T-helper 2 cell treated with Interferon-gamma antibody and Interleukin-4, amounts not matched to agents 5 μg/mL and 100 μg/mL, for 36 hours (primary cell): ENCODE results near the gene ZNF692.

Experiments
- DNase-seq: peaks from one replicate; pipeline ENCODE4 v3.0.0; 2021; ENCODE audit warnings: low spot score
- H3K27ac Mint-ChIP-seq: one replicate; pipeline ENCODE4 v1.8.0; 2021; ENCODE audit warnings: mild to moderate bottlenecking, mixed read lengths
- H3K27me3 Mint-ChIP-seq: one replicate; pipeline ENCODE4 v1.8.0; 2021; ENCODE audit warnings: low read depth, mixed read lengths
- H3K36me3 Mint-ChIP-seq: one replicate; pipeline ENCODE4 v1.8.0; 2021; ENCODE audit warnings: low read depth, mixed read lengths
- H3K4me1 Mint-ChIP-seq: one replicate; pipeline ENCODE4 v1.8.0; 2021; ENCODE audit warnings: low read depth, mixed read lengths
- H3K4me3 Mint-ChIP-seq: one replicate; pipeline ENCODE4 v1.8.0; 2022; ENCODE audit warnings: mild to moderate bottlenecking, moderate library complexity, mixed read lengths
- H3K9me3 Mint-ChIP-seq: one replicate; pipeline ENCODE4 v1.8.0; 2021; ENCODE audit warnings: mixed read lengths

The ZNF692 gene

DNA sequence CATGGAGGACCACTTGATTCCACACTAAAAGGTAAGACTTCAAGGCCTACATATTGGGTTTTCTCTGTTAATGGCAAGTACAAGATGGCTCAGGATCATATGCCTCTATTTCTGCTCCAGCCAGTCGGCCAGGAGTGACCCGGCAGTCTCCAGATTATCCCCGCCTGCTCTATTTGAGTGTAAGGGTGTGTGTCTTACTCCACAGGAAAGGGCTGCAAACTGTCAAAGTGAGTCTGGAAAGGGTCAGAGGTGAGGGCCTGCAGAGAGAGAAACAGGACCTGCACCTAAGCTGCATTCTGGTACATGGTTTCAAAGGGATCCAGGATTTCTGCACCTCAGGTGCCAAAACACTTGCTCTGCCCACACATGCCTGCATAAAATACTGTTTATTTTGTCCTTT lies 9.2 kb downstream of the ZNF692 start:
- Mint-ChIP-seq H3K4me1 (no peaks in the 10 kb centered on the region), H3K4me3 (no peak overlapping the region), H3K27ac (peak overlapping the region; percentile 29), H3K9me3 (no peaks in the 10 kb centered on the region), H3K36me3 (peaks cover 25% of the 10 kb centered on the region), H3K27me3 (no peaks in the 10 kb centered on the region)
- no peak for DNase-seq

- H3K36me3 Mint-ChIP-seq, result peaks cover 26% of the 10 kb centered on the region
- H3K9me3 Mint-ChIP-seq, result no peaks in the 10 kb centered on the region
- no peaks in the 10 kb centered on the region for H3K27me3 Mint-ChIP-seq
- no peak for DNase-seq
- no peaks in the 10 kb centered on the region for H3K4me1 Mint-ChIP-seq
- no peak overlapping the region for H3K27ac Mint-ChIP-seq
- no peak overlapping the region for H3K4me3 Mint-ChIP-seq
Measured at GRCh38 chr1:248849152-248849551, 9.7 kb downstream of the ZNF692 start.

GRCh38 chr1:248848602-248849001 lies 10.3 kb downstream of the ZNF692 start:
- H3K27ac Mint-ChIP-seq, result no peak overlapping the region
- no peaks in the 10 kb centered on the region for H3K4me1 Mint-ChIP-seq
- H3K9me3 Mint-ChIP-seq, result no peaks in the 10 kb centered on the region
- no peaks in the 10 kb centered on the region for H3K27me3 Mint-ChIP-seq
- no peak overlapping the region for H3K4me3 Mint-ChIP-seq
- H3K36me3 Mint-ChIP-seq, result peaks cover 29% of the 10 kb centered on the region
- no peak for DNase-seq

GRCh38 chr1:248847956-248848561 lies 10.8 kb downstream of the ZNF692 start:
- no peaks in the 10 kb centered on the region for H3K27me3 Mint-ChIP-seq
- H3K27ac Mint-ChIP-seq, result no peak overlapping the region
- H3K4me3 Mint-ChIP-seq, result no peak overlapping the region
- peaks cover 29% of the 10 kb centered on the region for H3K36me3 Mint-ChIP-seq
- DNase-seq, result no peak
- no peaks in the 10 kb centered on the region for H3K9me3 Mint-ChIP-seq
- H3K4me1 Mint-ChIP-seq, result no peaks in the 10 kb centered on the region

DNA sequence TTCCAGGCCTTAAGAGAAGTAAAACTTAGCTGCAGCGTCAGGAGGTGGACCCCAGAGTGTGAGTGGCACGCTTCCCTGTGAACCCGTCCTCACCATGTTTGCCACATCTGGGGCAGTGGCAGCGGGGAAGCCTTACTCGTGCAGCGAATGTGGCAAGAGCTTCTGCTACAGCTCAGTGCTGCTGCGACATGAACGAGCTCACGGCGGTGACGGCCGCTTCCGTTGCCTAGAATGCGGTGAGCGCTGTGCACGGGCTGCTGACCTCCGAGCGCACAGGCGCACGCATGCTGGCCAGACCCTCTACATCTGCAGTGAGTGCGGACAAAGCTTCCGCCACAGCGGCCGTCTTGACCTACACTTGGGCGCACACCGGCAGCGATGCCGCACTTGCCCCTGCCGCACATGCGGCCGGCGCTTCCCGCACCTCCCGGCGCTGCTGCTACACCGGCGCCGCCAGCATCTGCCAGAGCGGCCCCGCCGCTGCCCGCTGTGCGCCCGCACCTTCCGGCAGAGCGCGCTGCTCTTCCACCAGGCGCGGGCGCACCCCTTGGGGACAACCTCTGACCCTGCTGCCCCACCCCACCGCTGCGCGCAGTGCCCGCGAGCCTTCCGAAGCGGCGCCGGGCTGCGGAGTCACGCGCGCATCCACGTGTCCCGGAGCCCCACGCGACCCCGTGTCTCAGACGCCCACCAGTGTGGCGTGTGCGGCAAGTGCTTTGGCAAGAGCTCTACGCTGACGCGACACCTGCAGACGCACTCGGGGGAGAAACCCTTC lies 11.5 kb downstream of the ZNF692 start:
- no peaks in the 10 kb centered on the region for H3K9me3 Mint-ChIP-seq
- no peak for DNase-seq
- H3K4me3 Mint-ChIP-seq, result no peak overlapping the region
- no peaks in the 10 kb centered on the region for H3K27me3 Mint-ChIP-seq
- H3K4me1 Mint-ChIP-seq, result no peaks in the 10 kb centered on the region
- H3K36me3 Mint-ChIP-seq, result peaks cover 29% of the 10 kb centered on the region
- H3K27ac Mint-ChIP-seq, result no peak overlapping the region

- Mint-ChIP-seq H3K36me3 (peaks cover 26% of the 10 kb centered on the region), H3K27me3 (no peaks in the 10 kb centered on the region), H3K4me3 (no peak overlapping the region)
Measured at GRCh38 chr1:248844526-248844925, 14.4 kb downstream of the ZNF692 start.

DNA sequence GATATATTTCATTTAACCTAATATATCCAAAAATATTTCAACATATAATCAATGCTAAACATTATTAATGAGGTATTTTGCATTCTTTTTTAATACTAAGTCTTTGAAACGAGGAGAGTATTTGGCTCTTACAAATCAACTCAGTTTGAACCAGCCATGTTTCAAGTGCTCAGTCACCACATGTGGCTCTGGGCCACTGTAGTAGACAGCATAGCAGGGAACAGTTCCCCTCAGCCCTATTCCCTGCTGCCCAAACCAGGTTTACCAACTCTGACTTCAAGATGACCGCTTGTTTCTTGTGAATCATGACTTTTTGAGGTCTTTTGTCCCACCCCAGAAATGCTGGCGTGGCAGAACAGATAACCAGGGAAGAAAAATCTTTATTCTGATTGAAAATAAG lies 15.2 kb downstream of the ZNF692 start:
- H3K27ac Mint-ChIP-seq, result no peak overlapping the region
- no peaks in the 10 kb centered on the region for H3K27me3 Mint-ChIP-seq
- H3K4me3 Mint-ChIP-seq, result no peak overlapping the region
- DNase-seq, result no peak
- no peaks in the 10 kb centered on the region for H3K9me3 Mint-ChIP-seq
- peaks cover 19% of the 10 kb centered on the region for H3K4me1 Mint-ChIP-seq
- peaks cover 22% of the 10 kb centered on the region for H3K36me3 Mint-ChIP-seq

More at GRCh38 chr1:248844526-248844925, 14.4 kb downstream of the ZNF692 start:
- Mint-ChIP-seq H3K9me3 (no peaks in the 10 kb centered on the region), H3K27ac (no peak overlapping the region), H3K4me1 (peaks cover 17% of the 10 kb centered on the region)
- DNase-seq, result no peak

GRCh38 chr1:248842781-248843331 lies 16.0 kb downstream of the ZNF692 start:
- H3K36me3 Mint-ChIP-seq, result peaks cover 21% of the 10 kb centered on the region
- DNase-seq, result no peak
- no peaks in the 10 kb centered on the region for H3K27me3 Mint-ChIP-seq
- H3K27ac Mint-ChIP-seq, result no peak overlapping the region
- H3K4me3 Mint-ChIP-seq, result no peak overlapping the region
- no peaks in the 10 kb centered on the region for H3K9me3 Mint-ChIP-seq
- H3K4me1 Mint-ChIP-seq, result peaks cover 19% of the 10 kb centered on the region

- Mint-ChIP-seq H3K9me3 (no peaks in the 10 kb centered on the region), H3K36me3 (peaks cover 18% of the 10 kb centered on the region), H3K27ac (no peak overlapping the region), H3K4me1 (peaks cover 19% of the 10 kb centered on the region), H3K4me3 (no peak overlapping the region), H3K27me3 (no peaks in the 10 kb centered on the region)
- DNase-seq, result no peak
Measured at GRCh38 chr1:248841702-248842395, 17.0 kb downstream of the ZNF692 start.

DNA sequence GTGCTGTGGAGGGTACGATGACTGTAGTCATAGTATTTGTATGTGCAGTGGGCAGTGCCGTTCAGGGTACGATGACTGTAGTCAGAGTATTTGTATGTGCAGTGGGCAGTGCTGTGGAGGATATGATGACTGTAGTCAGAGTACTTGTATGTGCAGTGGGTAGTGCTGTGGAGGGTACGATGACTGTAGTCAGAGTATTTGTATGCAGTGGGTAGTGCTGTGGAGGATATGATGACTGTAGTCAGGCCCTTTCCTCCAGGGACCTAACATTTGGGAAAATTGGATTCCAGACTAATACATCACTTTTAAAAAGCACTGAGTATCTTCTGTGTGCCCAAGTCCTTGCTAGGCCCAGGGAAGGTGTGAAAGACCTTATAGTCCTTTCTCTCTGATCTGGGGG lies 17.9 kb downstream of the ZNF692 start:
- H3K4me1 Mint-ChIP-seq, result peaks cover 19% of the 10 kb centered on the region
- H3K27ac Mint-ChIP-seq, result no peak overlapping the region
- peaks cover 14% of the 10 kb centered on the region for H3K36me3 Mint-ChIP-seq
- DNase-seq, result no peak
- no peaks in the 10 kb centered on the region for H3K9me3 Mint-ChIP-seq
- H3K27me3 Mint-ChIP-seq, result no peaks in the 10 kb centered on the region
- H3K4me3 Mint-ChIP-seq, result peak overlapping the region; percentile 3

GRCh38 chr1:248839168-248839555 lies 19.7 kb downstream of the ZNF692 start:
- peaks cover 2% of the 10 kb centered on the region for H3K36me3 Mint-ChIP-seq
- no peak for DNase-seq
- H3K4me1 Mint-ChIP-seq, result peaks cover 19% of the 10 kb centered on the region
- H3K9me3 Mint-ChIP-seq, result no peaks in the 10 kb centered on the region
- no peaks in the 10 kb centered on the region for H3K27me3 Mint-ChIP-seq
- H3K27ac Mint-ChIP-seq, result peak overlapping the region; percentile 94
- H3K4me3 Mint-ChIP-seq, result no peak overlapping the region

DNA sequence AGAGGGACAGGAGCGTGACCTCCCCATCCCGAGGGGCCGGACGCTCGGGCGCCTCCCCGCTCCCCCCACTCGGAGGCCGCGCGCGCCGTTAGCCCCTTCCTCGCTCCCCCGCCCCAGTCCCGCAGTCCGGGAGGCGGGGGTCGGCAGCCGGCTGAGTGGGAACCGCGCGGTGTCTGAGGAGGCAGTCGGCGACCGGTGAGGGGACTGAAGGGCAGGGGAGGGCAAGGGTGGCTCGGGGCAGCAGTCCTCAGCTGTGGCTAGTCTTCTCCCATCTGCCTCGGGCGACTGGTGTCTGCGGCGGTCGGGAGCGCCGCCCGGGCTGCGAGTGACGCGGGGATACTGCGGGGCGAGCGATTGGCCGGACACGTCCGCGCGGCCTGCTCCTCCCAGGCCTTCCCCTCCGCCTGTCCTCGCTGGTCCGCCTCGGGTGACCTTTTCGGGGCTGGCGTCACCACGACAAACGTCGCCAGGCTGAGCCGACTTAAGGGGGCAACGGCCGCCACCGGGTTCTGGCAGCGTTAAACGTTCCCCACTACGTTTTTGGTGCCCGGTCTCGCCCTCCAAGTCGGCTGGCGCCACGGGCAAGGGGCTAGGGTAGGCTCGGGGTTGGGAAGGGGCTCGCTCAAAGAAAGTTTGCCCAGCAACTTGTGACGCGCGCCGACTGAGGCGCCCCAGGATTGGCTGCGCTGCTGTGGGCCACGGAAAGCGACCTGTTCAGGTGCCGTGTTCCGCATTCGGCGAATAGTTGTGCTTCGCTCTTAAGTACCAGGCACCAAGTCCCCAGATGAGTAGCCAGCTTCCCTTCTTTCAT lies 20.3 kb downstream of the ZNF692 start:
- peak overlapping the region; percentile 94 for H3K27ac Mint-ChIP-seq
- H3K27me3 Mint-ChIP-seq, result no peaks in the 10 kb centered on the region
- H3K9me3 Mint-ChIP-seq, result no peaks in the 10 kb centered on the region
- DNase-seq, result peak; percentile 82
- H3K4me3 Mint-ChIP-seq, result no peak overlapping the region
- H3K36me3 Mint-ChIP-seq, result no peaks in the 10 kb centered on the region
- peaks cover 19% of the 10 kb centered on the region for H3K4me1 Mint-ChIP-seq

DNA sequence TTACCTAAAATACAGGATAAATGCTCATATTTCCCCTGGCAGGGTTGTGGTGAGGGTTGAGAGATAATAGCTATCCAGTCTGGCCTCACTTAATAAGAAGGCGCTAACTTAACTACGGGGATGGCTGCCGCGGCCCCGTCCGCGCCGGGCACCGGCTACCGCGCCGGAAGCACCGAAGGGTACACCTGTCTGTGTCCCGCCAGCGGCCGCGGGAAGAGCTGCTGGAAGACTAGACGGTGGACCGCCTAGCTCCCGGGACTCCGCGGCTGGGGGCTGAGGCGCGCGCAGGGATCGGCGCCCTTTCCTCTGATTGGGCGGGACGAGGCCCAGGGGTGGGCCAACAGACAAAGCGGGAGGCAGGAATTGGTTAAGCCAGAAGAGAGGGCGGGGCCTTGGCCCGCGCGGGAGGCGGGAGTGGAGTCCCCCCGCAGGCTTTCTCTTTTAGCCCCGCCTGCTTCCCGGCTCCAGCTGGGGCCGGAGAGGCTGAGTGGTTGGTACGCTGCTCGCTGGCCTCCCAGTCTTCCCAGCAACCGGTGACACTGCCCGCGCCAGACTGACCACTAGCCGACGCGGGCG lies 21.0 kb downstream of the ZNF692 start, which contains the start of gene ZNF672:
Gene ZNF672, plus strand, starts transcription at position 444 of the 576 bp plus-strand sequence. CDS start 9,051 bp downstream, outside the sequence.
- Mint-ChIP-seq H3K4me3 (no peak within 1 kb of the TSS), H3K9me3 (no peaks in the 10 kb centered on the region), H3K27ac (peak within 1 kb of the TSS; percentile 94), H3K27me3 (peaks cover 3% of the 10 kb centered on the region), H3K36me3 (no peaks in the 10 kb centered on the region), H3K4me1 (peaks cover 21% of the 10 kb centered on the region)
- peak; percentile 94 for DNase-seq
